PC-3 (cell line): ENCODE results near the gene PAN3. TPM values are rescaled to one million over a fixed set of nuclear protein-coding genes. Genes with fewer than 3 reads are reported as not detected.
A peak's percentile ranks its signal among the peaks of the same experiment; 100 is the strongest.

ENCODE experiments used
- ATAC-seq: fragments of 200-7000 bp; cut with Tn5 transposase; 2 replicates; pipeline ENCODE4 v1.9.1; 2020; ENCODE audit warnings: mild to moderate bottlenecking, moderate library complexity
- BruUV-seq: library from RNA; stranded (reverse); fragments of 400-500 nt; replicated peaks from 2 replicates; lab custom pipeline; 2021; lab: Mats Ljungman, UMichigan
- CTCF ChIA-PET: fragments of 300-600 bp; sonication (Branson Sonifier 250); formaldehyde crosslinking; loops from one replicate; lab custom pipeline; 2022; ENCODE audit warnings: antibody characterized with exemption; lab: Charles Lee
- POLR2A ChIA-PET: fragments of 300-600 bp; sonication (Branson Sonifier 250); formaldehyde crosslinking; loops from one replicate; lab custom pipeline; 2022; ENCODE audit warnings: antibody characterized with exemption; ENCODE audit not compliant: unreplicated experiment; lab: Charles Lee
- DNase-seq: peaks from one replicate; pipeline ENCODE4 v3.0.0-alpha.2; 2015
- H2AFZ ChIP-seq: fragments of 300-600 bp; sonication (generic); 2 replicates; pipeline ENCODE4 v1.6.0; 2016; ENCODE audit warnings: antibody characterized with exemption, low read length
- H3F3A ChIP-seq: fragments of 300-600 bp; sonication (generic); one replicate; pipeline ENCODE4 v1.6.0; 2017; ENCODE audit warnings: antibody characterized with exemption, low read length, control low read depth, mild to moderate bottlenecking; ENCODE audit not compliant: unreplicated experiment
- H3K27ac ChIP-seq: fragments of 300-600 bp; sonication (generic); 2 replicates; pipeline ENCODE4 v1.5.1; 2016; ENCODE audit warnings: mild to moderate bottlenecking, low read length
- H3K27me3 ChIP-seq: fragments of 300-600 bp; sonication (generic); 2 replicates; pipeline ENCODE4 v1.6.1; 2016; ENCODE audit warnings: low read length, mixed read lengths
- H3K36me3 ChIP-seq: fragments of 300-600 bp; sonication (generic); 2 replicates; pipeline ENCODE4 v1.6.1; 2016; ENCODE audit warnings: low read depth, mixed run types, low read length, mixed read lengths
- H3K4me1 ChIP-seq: fragments of 300-600 bp; sonication (generic); 2 replicates; pipeline ENCODE4 v1.5.1; 2016; ENCODE audit warnings: low read length; ENCODE audit not compliant: insufficient read depth
- H3K4me2 ChIP-seq: fragments of 300-600 bp; sonication (generic); 2 replicates; pipeline ENCODE4 v1.6.0; 2016; ENCODE audit warnings: low read length
- H3K4me3 ChIP-seq: fragments of 300-600 bp; sonication (generic); 2 replicates; pipeline ENCODE4 v1.5.1; 2016; ENCODE audit warnings: mild to moderate bottlenecking, low read length, mixed read lengths
- H3K79me2 ChIP-seq: fragments of 300-600 bp; sonication (generic); 2 replicates; pipeline ENCODE4 v1.6.1; 2017; ENCODE audit warnings: low read length, mixed read lengths
- H3K9ac ChIP-seq: fragments of 300-600 bp; sonication (generic); 2 replicates; pipeline ENCODE4 v1.6.0; 2016; ENCODE audit warnings: mild to moderate bottlenecking, low read length
- H3K9me2 ChIP-seq: fragments of 300-600 bp; sonication (generic); replicated peaks from 2 replicates; pipeline ENCODE4 v1.6.1; 2016; ENCODE audit warnings: mixed run types, low read length, mixed read lengths
- H3K9me3 ChIP-seq: fragments of 300-600 bp; sonication (generic); 2 replicates; pipeline ENCODE4 v1.6.1; 2016; ENCODE audit warnings: low read length, mixed read lengths
- H4K20me1 ChIP-seq: fragments of 300-600 bp; sonication (generic); 2 replicates; pipeline ENCODE4 v1.6.1; 2016; ENCODE audit warnings: low read length, mixed read lengths
- CTCF ChIP-seq: fragments of 300-600 bp; sonication (generic); conservative IDR thresholded peaks from 2 replicates; pipeline ENCODE4 v1.5.1; 2017; ENCODE audit warnings: antibody characterized with exemption, low read depth, mild to moderate bottlenecking, low read length
- EZH2 ChIP-seq: fragments of 300-600 bp; sonication (generic); IDR thresholded peaks from one replicate; pipeline ENCODE4 v1.6.1; 2017; ENCODE audit warnings: antibody characterized with exemption, mild to moderate bottlenecking, low read length; ENCODE audit not compliant: unreplicated experiment
- EZH2phosphoT487 ChIP-seq: fragments of 300-600 bp; sonication (generic); IDR thresholded peaks from 2 replicates; pipeline ENCODE4 v1.6.1; 2018; ENCODE audit warnings: mild to moderate bottlenecking, antibody characterized with exemption, low read length, borderline replicate concordance
- intact Hi-C: fragments of 100-400 bp; cut with micrococcal nuclease; formaldehyde crosslinking; loops from 2 replicates; pipeline ENCODE4 v1.9.0; 2023
- total RNA-seq: library from RNA; depleted of rRNA; stranded (reverse); fragments of >200 nt; gene quantifications from 2 replicates; pipeline ENCODE4 v1.2.3, GENCODE V29; 2014

The PAN3 gene
- total RNA-seq, 1 experiment from 2014 or later, result 14.6 TPM

- TF ChIP-seq EZH2phosphoT487 (no peak), EZH2 (no peak), CTCF (no peak)
- H4K20me1 ChIP-seq, result no peaks in the 10 kb centered on the region
- H3K4me1 ChIP-seq, result peaks cover 22% of the 10 kb centered on the region
- H3F3A ChIP-seq, result no peaks in the 10 kb centered on the region
- DNase-seq (no peak), ATAC-seq (no peak)
- H3K4me2 ChIP-seq, result no peak overlapping the region
- ChIA-PET CTCF (no interaction called here), POLR2A (no interaction called here)
- H3K36me3 ChIP-seq, result no peaks in the 10 kb centered on the region
- no TSS peak for BruUV-seq
- H3K27ac ChIP-seq, result no peak overlapping the region
- H3K27me3 ChIP-seq, result peaks cover 7% of the 10 kb centered on the region; the same call in 1 of the 2 replicates
- no peak overlapping the region for H3K9ac ChIP-seq
- H2AFZ ChIP-seq, result no peak overlapping the region
- intact Hi-C loops, result no loop called here
- H3K79me2 ChIP-seq, result no peaks in the 10 kb centered on the region
- H3K9me2 ChIP-seq, result no peaks in the 10 kb centered on the region
- H3K9me3 ChIP-seq, result no peaks in the 10 kb centered on the region
- no peak overlapping the region for H3K4me3 ChIP-seq
Measured at GRCh38 chr13:28336193-28336657, 197.9 kb downstream of the PAN3 start.

GRCh38 chr13:28337166-28338005 lies 199.0 kb downstream of the PAN3 start:
- intact Hi-C loops, result no loop called here
- Histone ChIP-seq H3K27ac (0 out of 2 replicates have a peak overlapping the region, but pooled peaks have one; percentile 2), H3K27me3 (peaks cover 7% of the 10 kb centered on the region; the same call in 1 of the 2 replicates), H3K9me3 (no peaks in the 10 kb centered on the region), H3K4me2 (no peak overlapping the region), H3K79me2 (no peaks in the 10 kb centered on the region), H3K9ac (no peak overlapping the region), H3K4me1 (peaks cover 22% of the 10 kb centered on the region), H3F3A (no peaks in the 10 kb centered on the region), H3K36me3 (no peaks in the 10 kb centered on the region), H3K4me3 (no peak overlapping the region), H4K20me1 (no peaks in the 10 kb centered on the region), H3K9me2 (no peaks in the 10 kb centered on the region), H2AFZ (no peak overlapping the region)
- CTCF ChIA-PET, result no interaction called here
- ATAC-seq (no peak; the same call in 1 of the 2 replicates), DNase-seq (peak; percentile 54)
- POLR2A ChIA-PET, result no interaction called here
- BruUV-seq, result no TSS peak
- TF ChIP-seq EZH2 (no peak), CTCF (no peak), EZH2phosphoT487 (no peak)
